Inflammatory macrophage treated with lipopolysaccharide for 4 hours (primary cell): Measurements from ENCODE around the gene GOLGA8R.
"Not testable (repeated sequence)": the region's sequence is repeated elsewhere in the genome, so short reads cannot be mapped to it uniquely, and the experiment has no call there.

Experiments used
- DNase-seq: peaks from one replicate; pipeline ENCODE4 v3.0.0-alpha.2; 2020

The GOLGA8R gene

GRCh38 chr15:30414160-30414559 is at the start of gene GOLGA8R:
TSS of gene GOLGA8R (minus strand) at chr15:30414260. CDS start at chr15:30414162, 98 bp downstream.
- DNase-seq = not testable (repeated sequence)

- not testable (repeated sequence) for DNase-seq
Observed at GRCh38 chr15:30463849-30464248, 49.8 kb upstream of the GOLGA8R start.

GRCh38 chr15:30462176-30462575 is 48.1 kb upstream of the GOLGA8R start:
- DNase-seq = not testable (repeated sequence)

GRCh38 chr15:30452702-30453101 is 38.6 kb upstream of the GOLGA8R start:
- not testable (repeated sequence) for DNase-seq

- not testable (repeated sequence) for DNase-seq
Observed at GRCh38 chr15:30438348-30438747, 24.3 kb upstream of the GOLGA8R start.

GRCh38 chr15:30435878-30436277 is 21.8 kb upstream of the GOLGA8R start:
- DNase-seq = not testable (repeated sequence)

- DNase-seq = not testable (repeated sequence)
Observed at GRCh38 chr15:30420723-30421122, 6.7 kb upstream of the GOLGA8R start.

- not testable (repeated sequence) for DNase-seq
Observed at GRCh38 chr15:30407636-30408035, 6.4 kb downstream of the GOLGA8R start.

- not testable (repeated sequence) for DNase-seq
Observed at GRCh38 chr15:30398988-30399387, 15.1 kb downstream of the GOLGA8R start.

GRCh38 chr15:30393664-30393991 is 20.4 kb downstream of the GOLGA8R start:
- not testable (repeated sequence) for DNase-seq

GRCh38 chr15:30392766-30393663 is 21.0 kb downstream of the GOLGA8R start, which contains the start of gene CHRFAM7A:
TSS of gene CHRFAM7A (minus strand) at chr15:30393540. CDS start at chr15:30383351, 10,189 bp downstream.
- not testable (repeated sequence) for DNase-seq

- not testable (repeated sequence) for DNase-seq
Observed at GRCh38 chr15:30386318-30386887, 27.7 kb downstream of the GOLGA8R start.

- DNase-seq = not testable (repeated sequence)
Observed at GRCh38 chr15:30377082-30377413, 37.0 kb downstream of the GOLGA8R start.

GRCh38 chr15:30376375-30377081 is 37.5 kb downstream of the GOLGA8R start:
- not testable (repeated sequence) for DNase-seq

GRCh38 chr15:30375872-30376271 is 38.2 kb downstream of the GOLGA8R start:
- DNase-seq = not testable (repeated sequence)

- DNase-seq = not testable (repeated sequence)
Observed at GRCh38 chr15:30374862-30375261, 39.2 kb downstream of the GOLGA8R start.

- not testable (repeated sequence) for DNase-seq
Observed at GRCh38 chr15:30368271-30368670, 45.8 kb downstream of the GOLGA8R start.

- not testable (repeated sequence) for DNase-seq
Observed at GRCh38 chr15:30367246-30367645, 46.8 kb downstream of the GOLGA8R start.

GRCh38 chr15:30361404-30361803 is 52.7 kb downstream of the GOLGA8R start:
- DNase-seq = not testable (repeated sequence)

GRCh38 chr15:30360990-30361389 is 53.1 kb downstream of the GOLGA8R start:
- DNase-seq = not testable (repeated sequence)

- DNase-seq = not testable (repeated sequence)
Observed at GRCh38 chr15:30355043-30355442, 59.0 kb downstream of the GOLGA8R start.
